CD4-positive, alpha-beta T cell treated with Interleukin-21 for 1 hour (primary cell): ENCODE results near the gene CXCL10.
A peak's percentile ranks its signal among the peaks of the same experiment; 100 is the strongest.
"Not testable (repeated sequence)": the region's sequence is repeated elsewhere in the genome, so short reads cannot be mapped to it uniquely, and the experiment has no call there.

Source experiments
- DNase-seq: peaks from one replicate; pipeline ENCODE4 v3.0.0-alpha.2; 2020

Gene CXCL10

GRCh38 chr4:76023389-76023788 is at the start of gene CXCL10:
Gene CXCL10, minus strand, starts transcription at chr4:76023497. Its CDS starts 66 bp downstream, at chr4:76023431.
- DNase-seq: peak; percentile 42

DNA sequence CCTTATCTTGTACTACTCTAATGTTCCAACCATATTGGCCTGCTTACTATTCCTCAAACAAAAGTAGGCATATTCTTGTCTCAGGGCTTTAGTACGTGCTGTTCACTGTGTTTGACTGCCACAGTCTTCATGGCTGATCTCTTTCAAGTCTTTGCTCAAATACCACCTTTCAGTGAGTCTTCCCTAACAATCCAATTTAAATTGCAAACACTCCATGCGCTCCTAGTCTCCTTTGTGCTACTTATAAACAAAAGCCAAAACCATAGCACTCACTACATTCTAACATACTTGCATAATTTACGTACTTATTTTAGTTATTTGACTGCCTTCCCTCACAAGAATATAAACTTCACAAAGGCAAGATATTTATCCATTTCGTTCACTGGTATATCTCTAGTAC is 49.5 kb upstream of the CXCL10 start:
- no peak for DNase-seq

- DNase-seq: peak; percentile 75
Observed at GRCh38 chr4:76067652-76068286, 44.5 kb upstream of the CXCL10 start.

GRCh38 chr4:76066546-76066945 is 43.2 kb upstream of the CXCL10 start:
- DNase-seq: no peak

DNA sequence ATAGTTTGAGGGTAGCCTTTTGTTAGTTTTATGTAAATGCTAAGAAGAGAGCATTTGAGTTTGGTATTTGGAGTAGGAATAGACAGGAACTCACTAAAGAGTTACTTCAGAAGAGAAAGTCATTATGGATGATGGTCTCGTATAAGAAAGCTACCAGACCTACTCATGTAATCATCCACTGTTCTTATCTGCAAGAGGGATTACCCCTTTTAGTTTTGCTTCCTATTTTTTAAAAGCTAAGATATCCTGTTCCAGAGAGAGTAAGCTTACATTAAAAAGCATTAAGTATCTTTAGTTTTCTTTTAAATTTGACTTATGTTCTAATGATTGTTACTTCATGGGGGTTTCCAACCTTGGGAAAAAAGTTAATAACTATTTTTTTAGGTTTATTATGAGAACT is 38.7 kb upstream of the CXCL10 start:
- no peak for DNase-seq

DNA sequence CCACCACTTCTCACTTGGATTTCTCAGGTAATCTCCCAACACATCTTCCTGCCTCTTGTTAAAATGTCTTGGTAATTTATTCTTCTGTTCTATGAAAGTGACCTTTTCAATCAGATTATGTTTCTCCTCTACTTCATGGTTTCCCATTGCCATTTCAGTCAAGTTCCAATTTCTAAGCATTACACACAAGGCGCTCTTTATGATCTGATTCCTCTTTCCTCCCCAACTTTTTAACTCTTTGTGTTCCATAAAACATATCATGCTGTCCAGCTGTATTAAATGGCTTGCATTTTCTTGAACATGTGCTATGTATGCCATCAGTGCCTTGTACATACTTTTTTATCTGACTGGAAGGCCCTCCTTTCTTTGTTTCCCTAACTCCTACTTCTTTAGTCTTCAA is 38.1 kb upstream of the CXCL10 start:
- DNase-seq: no peak

- no peak for DNase-seq
Observed at GRCh38 chr4:76060506-76060905, 37.2 kb upstream of the CXCL10 start.

GRCh38 chr4:76059750-76060149 is 36.5 kb upstream of the CXCL10 start:
- no peak for DNase-seq

DNA sequence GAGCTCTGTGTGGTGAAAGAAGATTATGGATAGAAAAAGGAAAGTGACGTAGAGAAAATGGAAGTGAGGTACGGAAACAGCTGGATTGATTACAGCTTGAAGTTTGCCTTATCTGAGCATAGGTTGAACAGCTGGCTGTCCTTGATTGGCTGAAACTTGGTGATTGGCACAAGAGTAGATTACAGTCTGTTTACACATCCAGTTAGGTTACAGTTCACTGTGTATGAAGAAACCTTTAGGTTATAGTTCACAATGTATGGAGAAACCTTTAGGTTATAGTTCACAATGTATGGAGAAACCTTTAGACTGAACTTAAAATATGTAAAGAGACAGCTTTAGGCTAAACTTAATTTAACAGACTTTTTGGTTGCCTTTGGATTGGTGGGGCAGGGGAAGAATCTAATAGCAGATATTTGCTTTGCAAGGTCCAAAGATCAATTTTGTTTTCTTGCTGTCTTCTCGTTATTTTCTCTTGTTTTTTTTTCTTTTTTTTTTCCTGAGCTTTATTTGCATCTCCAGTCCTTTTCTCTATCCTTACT is 35.7 kb upstream of the CXCL10 start:
- DNase-seq: no peak

- no peak for DNase-seq
Observed at GRCh38 chr4:76058302-76058701, 35.0 kb upstream of the CXCL10 start.

DNA sequence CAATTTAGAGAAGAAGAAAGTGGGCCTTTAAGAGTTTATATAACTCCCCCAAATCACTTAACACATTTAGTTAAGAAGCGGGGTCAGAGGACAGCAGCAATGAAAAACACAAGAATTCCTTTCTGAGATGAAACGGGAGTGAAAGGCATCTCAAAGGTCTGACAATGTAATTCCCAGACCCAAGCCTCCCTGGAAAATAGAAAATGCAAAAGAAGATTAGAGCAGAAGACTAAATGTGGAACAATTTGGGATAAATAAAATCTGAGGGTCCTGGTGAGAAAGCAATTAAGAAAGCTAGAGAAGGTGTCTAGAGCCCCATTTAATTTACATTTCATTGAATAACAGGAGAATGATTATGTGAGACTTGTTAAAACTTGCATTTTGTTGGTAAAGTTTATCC is 32.1 kb upstream of the CXCL10 start:
- DNase-seq: no peak

DNA sequence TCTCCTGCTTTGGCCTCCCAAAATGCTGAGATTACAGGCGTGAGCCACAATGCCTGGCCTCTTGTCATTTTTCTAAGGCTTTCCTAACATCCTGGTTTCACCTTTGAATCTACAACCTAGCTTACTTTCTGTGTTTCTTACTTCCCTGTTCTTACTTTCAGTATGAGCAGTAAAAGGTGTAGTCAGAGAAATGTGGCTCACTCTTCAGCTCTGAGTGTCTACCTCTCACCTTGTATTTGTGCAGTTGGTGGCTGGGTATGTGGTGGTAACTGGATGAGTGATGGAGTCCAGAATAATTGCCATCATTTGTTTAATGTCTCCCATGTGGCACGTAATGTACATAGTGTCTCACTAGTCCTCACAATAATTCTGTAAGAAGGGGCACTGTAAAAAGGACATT is 31.7 kb upstream of the CXCL10 start:
- no peak for DNase-seq

DNA sequence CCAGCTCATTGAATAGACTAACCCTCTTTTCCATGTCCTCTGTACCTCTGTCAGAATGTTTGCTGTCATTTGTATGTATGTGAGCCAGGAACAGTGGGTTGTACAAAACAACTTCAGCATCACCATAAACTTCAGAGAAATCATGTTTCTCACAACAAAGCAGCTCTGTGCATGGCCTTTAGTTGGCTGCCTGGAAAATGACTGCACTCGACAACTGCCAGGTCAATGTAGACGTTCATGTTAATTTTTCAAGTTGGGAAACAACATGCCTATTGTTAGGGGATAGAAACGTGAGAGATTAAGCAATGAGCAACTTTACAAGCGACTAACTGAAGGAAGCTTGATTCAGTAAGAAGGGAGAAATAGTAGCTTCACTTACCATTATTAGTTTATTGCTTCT is 30.4 kb upstream of the CXCL10 start:
- DNase-seq: no peak

DNA sequence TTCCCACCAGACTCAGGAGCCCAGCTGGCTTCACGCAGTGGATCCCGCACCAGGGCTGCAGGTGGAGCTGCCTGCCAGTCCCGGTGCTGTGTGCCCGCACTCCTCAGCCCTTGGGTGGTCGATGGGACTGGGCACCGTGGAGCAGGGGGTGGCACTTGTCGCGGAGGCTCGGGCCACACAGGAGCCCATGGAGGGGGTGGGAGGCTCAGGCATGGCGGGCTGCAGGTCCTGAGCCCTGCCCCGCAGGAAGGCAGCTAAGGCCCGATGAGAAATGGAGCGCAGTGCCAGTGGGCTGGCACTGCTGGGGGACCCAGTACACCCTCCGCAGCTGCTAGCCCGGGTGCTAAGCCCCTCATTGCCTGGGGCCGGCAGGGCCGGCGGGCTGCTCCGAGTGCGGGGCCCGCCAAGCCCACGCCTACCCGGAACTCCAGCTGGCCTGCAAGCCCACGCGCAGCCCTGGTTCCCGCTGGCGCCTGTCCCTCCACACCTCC is 27.3 kb upstream of the CXCL10 start:
- DNase-seq: not testable (repeated sequence)

DNA sequence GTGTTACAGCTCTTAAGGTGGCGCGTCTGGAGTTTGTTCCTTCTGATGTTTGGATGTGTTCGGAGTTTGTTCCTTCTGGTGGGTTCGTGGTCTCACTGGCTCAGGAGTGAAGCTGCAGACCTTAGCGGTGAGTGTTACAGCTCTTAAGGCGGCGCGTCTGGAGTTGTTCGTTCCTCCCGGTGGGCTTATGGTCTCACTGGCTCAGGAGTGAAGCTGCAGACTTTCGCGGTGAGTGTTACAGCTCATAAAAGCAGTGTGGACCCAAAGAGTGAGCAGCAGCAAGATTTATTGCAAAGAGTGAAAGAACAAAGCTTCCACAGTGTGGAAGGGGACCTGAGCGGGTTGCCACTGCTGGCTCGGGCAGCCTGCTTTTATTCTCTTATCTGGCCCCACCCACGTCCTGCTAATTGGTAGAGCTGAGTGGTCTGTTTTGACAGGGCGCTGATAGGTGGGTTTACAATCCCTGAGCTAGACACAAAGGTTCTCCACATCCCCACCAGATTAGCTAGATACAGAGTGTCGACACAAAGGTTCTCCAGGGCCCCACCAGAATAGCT is 26.6 kb upstream of the CXCL10 start:
- not testable (repeated sequence) for DNase-seq

- not testable (repeated sequence) for DNase-seq
Observed at GRCh38 chr4:76044686-76045085, 21.4 kb upstream of the CXCL10 start.

DNA sequence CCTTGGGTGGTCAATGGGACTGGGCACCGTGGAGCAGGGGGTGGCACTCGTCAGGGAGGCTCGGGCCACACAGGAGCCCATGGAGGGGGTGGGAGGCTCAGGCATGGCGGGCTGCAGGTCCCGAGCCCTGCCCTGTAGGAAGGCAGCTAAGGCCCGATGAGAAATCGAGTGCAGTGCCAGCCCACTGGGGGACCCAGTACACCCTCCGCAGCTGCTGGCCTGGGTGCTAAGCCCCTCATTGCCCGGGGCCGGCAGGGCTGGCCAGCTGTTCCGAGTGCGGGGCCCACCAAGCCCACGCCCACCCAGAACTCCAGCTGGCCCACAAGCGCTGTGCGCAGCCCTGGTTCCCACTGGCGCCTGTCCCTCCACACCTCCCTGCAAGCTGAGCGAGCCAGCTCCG is 20.0 kb upstream of the CXCL10 start:
- not testable (repeated sequence) for DNase-seq

DNA sequence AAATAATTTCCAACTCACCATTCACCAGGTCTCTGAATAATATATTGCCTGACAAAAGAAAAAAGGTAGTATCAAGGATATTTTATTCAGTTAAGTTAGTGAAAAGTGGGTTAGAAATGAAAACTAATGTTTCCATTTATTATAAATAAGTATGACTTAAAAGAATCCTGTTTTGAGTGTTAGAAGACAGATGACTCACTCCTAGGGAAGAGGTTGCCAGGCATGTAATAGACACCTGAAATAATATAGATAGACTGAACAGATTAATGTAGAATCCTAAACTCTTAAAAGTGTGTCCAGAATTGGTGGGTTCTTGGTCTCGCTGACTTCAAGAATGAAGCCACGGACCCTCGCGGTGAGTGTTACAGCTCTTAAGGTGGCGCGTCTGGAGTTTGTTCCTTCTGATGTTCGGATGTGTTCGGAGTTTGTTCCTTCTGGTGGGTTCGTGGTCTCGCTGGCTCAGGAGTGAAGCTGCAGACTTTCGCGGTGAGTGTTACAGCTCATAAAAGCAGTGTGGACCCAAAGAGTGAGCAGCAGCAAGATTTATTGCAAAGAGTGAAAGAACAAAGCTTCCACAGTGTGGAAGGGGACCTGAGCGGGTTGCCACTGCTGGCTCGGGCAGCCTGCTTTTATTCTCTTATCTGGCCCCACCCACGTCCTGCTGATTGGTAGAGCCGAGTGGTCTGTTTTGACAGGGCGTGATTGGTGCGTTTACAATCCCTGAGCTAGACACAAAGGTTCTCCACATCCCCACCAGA is 19.1 kb upstream of the CXCL10 start:
- not testable (repeated sequence) for DNase-seq

- DNase-seq: no peak
Observed at GRCh38 chr4:76036855-76037254, 13.6 kb upstream of the CXCL10 start.

DNA sequence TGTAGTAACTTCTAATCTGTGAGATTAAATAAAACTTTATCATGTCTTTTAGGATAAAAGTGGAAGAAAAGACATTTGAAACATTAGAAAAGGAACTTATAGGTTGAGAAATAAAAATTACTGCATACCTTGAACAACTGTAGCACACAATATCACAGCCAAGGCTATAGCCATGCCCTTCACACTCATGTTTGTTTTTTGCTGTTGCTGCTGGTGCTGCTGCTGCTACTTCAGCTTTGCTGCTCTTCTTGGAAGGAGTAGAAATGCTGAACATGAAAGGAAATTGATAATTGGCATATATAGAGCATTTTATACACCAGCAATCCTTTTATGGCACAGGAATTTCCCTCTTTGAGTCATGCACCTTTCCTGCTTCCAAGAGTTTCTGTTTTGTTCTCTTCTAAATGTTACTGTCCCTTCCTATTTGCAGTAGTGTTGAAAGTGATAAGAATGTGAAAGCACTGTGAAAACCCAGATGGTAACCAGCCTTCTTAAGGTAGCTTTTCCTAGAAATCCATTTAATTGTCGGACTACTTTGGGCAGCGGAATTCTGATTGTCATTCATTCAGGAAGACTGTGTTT is 12.6 kb upstream of the CXCL10 start, which contains the start of gene CXCL11:
TSS of gene CXCL11 (minus strand) at position 272 of the 582 bp plus-strand sequence. CDS start at position 189, 83 bp downstream.
- no peak for DNase-seq

DNA sequence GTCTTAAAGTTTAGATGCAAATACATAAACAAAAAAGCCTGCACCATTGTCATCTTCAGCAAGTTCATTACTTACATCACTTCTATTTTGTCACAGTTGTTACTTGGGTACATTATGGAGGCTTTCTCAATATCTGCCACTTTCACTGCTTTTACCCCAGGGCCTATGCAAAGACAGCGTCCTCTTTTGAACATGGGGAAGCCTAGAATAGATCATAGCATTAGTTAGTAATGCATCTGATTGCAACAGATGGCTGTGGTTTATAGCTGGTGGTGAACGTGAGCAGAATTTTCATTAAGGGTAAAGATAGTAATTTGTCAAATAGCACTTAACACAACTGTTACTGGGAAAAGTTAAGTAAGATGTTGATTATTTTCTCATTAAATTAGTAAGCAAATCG is 11.8 kb upstream of the CXCL10 start:
- no peak for DNase-seq

GRCh38 chr4:76029300-76029699 is 6.0 kb upstream of the CXCL10 start:
- no peak for DNase-seq

DNA sequence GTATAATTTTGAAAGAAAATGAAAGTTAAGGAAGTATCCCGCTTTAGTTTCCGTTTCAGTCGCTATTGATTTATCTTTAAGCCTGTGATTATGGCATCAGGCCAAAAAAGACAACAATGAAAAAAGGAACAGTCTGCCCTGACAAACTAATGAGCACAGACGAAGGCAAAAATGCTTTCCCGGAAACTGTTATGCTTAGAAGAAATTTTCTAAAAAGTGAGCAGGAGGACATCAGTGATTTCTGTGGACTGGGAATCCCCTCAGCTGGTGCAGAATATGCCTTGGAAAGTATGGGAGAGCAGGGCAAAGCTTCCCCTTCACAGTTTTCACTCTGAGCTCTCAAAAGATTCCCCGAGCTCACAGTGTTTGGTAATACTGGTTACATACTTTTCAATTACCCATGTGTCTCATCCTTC is 5.1 kb upstream of the CXCL10 start:
- peak; percentile 30 for DNase-seq
